Activated CD4-positive, alpha-beta T cell treated with anti-CD3 and anti-CD28 coated beads, Interleukin-2, amount 10 ng/mL, durations not matched to agents 24 days and 14 days (primary cell): ENCODE data around the gene ST3GAL5. TPM values are rescaled to one million over a fixed set of nuclear protein-coding genes. Genes with fewer than 3 reads are reported as not detected.
"Not testable (repeated sequence)": the region's sequence is repeated elsewhere in the genome, so short reads cannot be mapped to it uniquely, and the experiment has no call there.

ENCODE experiments used
- DNase-seq: peaks from one replicate; pipeline ENCODE4 v3.0.0; 2022
- H3K27ac Mint-ChIP-seq: one replicate; pipeline ENCODE4 v1.8.0; 2022; ENCODE audit warnings: mild to moderate bottlenecking, mixed read lengths
- H3K27me3 Mint-ChIP-seq: one replicate; pipeline ENCODE4 v1.8.0; 2022; ENCODE audit warnings: mixed read lengths
- H3K36me3 Mint-ChIP-seq: one replicate; pipeline ENCODE4 v1.8.0; 2022; ENCODE audit warnings: low read depth, mild to moderate bottlenecking, mixed read lengths
- H3K4me1 Mint-ChIP-seq: one replicate; pipeline ENCODE4 v1.8.0; 2021; ENCODE audit warnings: mixed read lengths
- H3K4me3 Mint-ChIP-seq: one replicate; pipeline ENCODE4 v1.8.0; 2022; ENCODE audit warnings: mild to moderate bottlenecking, moderate library complexity, mixed read lengths
- H3K9me3 Mint-ChIP-seq: one replicate; pipeline ENCODE4 v1.8.0; 2021; ENCODE audit warnings: mixed read lengths
- intact Hi-C: fragments of 100-400 bp; cut with micrococcal nuclease; formaldehyde crosslinking; loops from one replicate; pipeline ENCODE4 v1.15.1; 2023
- total RNA-seq: library from RNA; stranded (reverse); gene quantifications from 2 replicates; pipeline ENCODE4 v1.2.3, GENCODE V29; 2022

Gene ST3GAL5
- total RNA-seq: 13.3 and 14.6 TPM in 2 replicates

DNA sequence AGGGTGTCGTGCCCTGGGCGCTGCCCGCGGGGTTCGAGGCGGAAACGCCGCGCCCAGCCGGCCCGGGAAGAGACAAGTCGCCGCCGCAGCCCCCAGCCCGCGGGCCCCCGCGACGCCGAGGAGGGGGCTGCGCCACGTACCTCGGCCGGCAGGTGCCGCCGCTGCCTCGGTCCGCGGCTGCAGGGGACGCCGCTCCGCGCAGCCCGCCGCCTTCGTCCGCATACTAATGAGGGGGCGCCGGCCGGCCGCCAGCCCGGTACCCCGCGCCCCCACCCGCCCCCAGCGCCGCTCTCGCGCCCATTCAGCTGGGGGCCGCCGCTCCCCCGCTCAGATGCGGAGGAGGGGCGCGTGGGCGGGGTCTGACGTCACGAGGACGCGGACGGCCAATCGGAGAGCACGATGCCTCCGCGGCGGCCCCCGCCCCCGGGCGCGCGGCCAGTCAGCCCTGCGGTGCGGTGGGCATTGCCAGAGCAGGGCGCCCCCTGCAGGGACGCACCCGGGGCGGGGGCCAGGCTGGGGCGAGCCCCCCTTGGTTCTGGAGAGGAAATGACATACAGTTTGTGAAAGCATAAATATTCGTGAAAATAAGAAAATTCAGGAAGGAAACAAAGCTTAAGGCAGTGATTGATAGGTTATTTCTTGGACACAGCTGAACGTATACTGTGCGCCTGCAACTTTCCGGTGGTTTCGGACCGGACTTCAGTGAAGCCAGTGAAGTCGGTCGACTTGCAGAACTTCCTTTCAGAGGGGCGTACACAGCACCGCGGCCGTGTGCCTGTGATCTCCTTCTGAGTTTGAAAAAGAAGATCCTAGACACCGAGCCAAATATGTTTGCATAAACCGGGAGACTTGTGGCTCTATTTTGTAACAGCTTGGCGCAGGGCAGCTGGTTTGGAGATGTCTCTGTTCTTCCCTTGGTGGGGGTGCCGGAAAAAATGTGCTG lies at the start of gene ST3GAL5:
TSS of gene ST3GAL5 (minus strand) at position 307 of the 943 bp plus-strand sequence. CDS start at position 222, 85 bp downstream.
- Mint-ChIP-seq H3K4me1 (peaks cover 63% of the 10 kb centered on the region), H3K9me3 (no peaks in the 10 kb centered on the region), H3K36me3 (peaks cover 17% of the 10 kb centered on the region), H3K27me3 (peaks cover 4% of the 10 kb centered on the region), H3K4me3 (peak within 1 kb of the TSS; percentile 89), H3K27ac (peak within 1 kb of the TSS; percentile 90)
- intact Hi-C loops: loop anchor here (1.0 to 5.0 kb wide), 3 partner anchors 62 to 188 kb away; no protein-coding TSS in a partner anchor
- DNase-seq: peak; percentile 98

DNA sequence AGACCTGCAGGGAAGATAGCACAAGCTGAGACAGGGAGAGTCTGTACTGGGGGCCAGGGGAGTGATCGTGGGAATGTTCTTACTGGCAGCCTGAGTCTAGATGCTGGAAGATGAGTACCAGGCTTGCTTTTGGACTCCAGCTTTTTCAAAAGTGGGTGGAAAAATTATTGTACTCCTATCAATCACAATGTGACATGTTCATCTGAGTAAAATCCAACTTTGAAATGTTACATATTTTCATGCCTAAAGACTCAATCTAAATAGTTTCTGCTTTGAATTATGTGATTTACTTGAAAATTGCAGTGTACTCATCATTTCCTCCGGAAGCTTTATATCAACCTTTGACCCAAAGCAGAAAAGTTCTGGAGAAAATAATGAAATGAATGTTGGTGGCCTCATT lies 49.7 kb upstream of the ST3GAL5 start:
- peaks cover 12% of the 10 kb centered on the region for H3K36me3 Mint-ChIP-seq
- H3K9me3 Mint-ChIP-seq: peaks cover 14% of the 10 kb centered on the region
- no peak for DNase-seq
- H3K4me3 Mint-ChIP-seq: no peak overlapping the region
- intact Hi-C loops: no loop called here
- peaks cover 9% of the 10 kb centered on the region for H3K4me1 Mint-ChIP-seq
- peaks cover 3% of the 10 kb centered on the region for H3K27me3 Mint-ChIP-seq
- H3K27ac Mint-ChIP-seq: no peak overlapping the region

DNA sequence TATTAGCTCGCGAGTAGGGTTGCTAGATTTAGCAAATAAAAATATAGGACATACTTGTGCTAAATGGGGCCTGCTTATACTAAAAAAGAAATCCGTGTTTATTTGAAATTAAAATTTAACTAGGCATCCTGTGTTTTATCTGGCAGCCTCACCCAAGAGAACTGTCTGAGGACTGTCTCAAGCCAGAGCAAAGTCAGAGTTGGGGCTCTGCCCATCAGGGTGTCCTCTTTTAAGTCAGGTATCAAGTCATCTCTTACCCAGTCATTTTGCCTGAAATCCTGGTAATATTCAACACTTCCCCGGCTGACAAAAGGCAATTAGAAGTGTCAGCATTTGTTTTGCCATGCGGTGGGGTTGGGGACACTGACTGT lies 48.3 kb upstream of the ST3GAL5 start:
- no peak for DNase-seq
- Mint-ChIP-seq H3K4me3 (no peak overlapping the region), H3K27ac (no peak overlapping the region), H3K9me3 (peaks cover 5% of the 10 kb centered on the region), H3K36me3 (peaks cover 5% of the 10 kb centered on the region), H3K4me1 (peaks cover 14% of the 10 kb centered on the region), H3K27me3 (peaks cover 3% of the 10 kb centered on the region)
- intact Hi-C loops: no loop called here

DNA sequence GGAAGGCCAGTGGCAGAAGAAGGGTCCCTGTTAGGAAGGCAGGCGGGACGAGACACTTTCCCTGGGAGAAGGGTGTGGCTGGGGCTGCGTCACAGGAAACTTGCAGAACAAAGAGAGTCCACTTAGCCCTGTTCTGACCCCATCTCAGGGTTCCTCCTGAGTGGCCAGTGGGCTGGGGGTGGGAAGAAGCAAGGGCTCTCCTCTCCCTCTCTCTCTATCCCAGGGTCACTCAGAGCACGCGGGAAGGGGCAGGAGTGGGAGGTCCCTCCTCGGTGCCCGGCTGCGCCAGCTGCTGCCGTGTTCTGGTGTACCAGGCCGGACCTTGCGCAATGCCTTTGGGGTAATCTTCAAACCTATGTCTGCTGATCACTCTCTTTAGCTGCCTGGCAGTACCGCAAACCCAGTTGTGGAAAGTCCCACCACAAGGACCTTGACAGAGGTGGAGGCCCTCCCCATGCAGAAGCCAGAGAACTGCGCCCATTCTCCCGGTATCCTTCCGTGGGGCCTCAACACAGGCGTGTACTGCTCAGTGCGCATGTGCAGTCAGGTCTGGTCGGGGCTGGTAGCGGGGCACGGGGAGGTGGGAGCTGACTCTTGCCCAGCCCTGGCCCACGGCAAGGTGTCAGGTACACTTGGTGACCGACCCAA lies 47.8 kb upstream of the ST3GAL5 start:
- Mint-ChIP-seq H3K4me3 (no peak overlapping the region), H3K27ac (no peak overlapping the region)

DNA sequence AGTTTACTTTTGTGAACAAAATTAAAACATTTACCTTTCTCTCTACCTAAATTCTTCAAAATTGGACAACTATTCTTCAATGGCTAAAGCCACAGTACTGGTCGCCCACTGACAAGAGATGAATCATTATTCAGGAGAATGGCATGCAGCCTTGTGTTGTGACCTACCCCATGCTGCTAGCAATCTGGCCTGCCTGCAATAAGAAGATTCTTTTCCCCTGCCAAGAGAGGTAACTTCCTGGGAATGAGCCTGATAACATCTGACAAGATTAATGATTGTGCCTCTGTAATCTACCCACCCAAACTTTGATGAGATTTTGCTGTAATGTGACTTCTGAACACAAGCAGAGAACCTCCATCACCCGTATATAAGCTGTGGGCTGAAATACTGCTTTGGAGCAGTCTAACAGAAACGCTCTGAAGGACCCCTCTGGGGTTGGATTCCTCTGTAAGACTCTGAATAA lies 47.0 kb upstream of the ST3GAL5 start:
- Mint-ChIP-seq H3K9me3 (no peaks in the 10 kb centered on the region), H3K27me3 (peaks cover 3% of the 10 kb centered on the region), H3K27ac (no peak overlapping the region), H3K36me3 (no peaks in the 10 kb centered on the region), H3K4me1 (peaks cover 14% of the 10 kb centered on the region), H3K4me3 (no peak overlapping the region)
- intact Hi-C loops: no loop called here
- no peak for DNase-seq

More for the DNA sequence above, 47.8 kb upstream of the ST3GAL5 start:
- H3K27me3 Mint-ChIP-seq: peaks cover 3% of the 10 kb centered on the region
- no peak for DNase-seq
- H3K4me1 Mint-ChIP-seq: peaks cover 14% of the 10 kb centered on the region
- intact Hi-C loops: no loop called here
- H3K9me3 Mint-ChIP-seq: peaks cover 2% of the 10 kb centered on the region
- H3K36me3 Mint-ChIP-seq: peaks cover 2% of the 10 kb centered on the region

DNA sequence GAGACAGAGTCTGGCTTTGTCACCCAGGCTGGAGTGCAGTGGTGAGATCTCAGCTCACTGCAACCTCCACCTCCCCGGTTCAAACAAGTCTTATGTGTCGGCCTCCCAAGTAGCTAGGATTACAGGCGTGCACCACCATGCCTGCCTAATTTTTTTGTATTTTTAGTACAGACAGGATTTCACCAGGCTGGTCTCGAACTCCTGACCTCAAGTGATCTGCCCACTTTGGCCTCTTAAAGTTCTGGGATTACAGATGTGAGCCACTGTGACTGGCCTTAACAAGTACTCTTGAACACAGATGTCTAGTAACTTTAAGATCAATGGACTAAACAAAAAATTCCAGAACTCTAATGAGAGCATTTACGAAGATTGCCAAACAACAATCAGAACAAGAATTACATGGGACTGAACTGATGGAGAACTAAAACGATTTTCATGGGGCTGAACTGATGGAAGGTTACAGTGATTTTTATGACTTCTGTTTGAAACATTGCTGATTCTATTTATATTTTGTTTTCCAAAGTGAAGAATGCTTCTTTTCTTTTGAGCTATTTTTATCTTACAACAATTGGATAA lies 46.5 kb upstream of the ST3GAL5 start:
- intact Hi-C loops: no loop called here
- H3K27me3 Mint-ChIP-seq: peaks cover 3% of the 10 kb centered on the region
- H3K36me3 Mint-ChIP-seq: no peaks in the 10 kb centered on the region
- H3K27ac Mint-ChIP-seq: no peak overlapping the region
- no peak overlapping the region for H3K4me3 Mint-ChIP-seq
- DNase-seq: no peak
- no peaks in the 10 kb centered on the region for H3K9me3 Mint-ChIP-seq
- peaks cover 14% of the 10 kb centered on the region for H3K4me1 Mint-ChIP-seq

DNA sequence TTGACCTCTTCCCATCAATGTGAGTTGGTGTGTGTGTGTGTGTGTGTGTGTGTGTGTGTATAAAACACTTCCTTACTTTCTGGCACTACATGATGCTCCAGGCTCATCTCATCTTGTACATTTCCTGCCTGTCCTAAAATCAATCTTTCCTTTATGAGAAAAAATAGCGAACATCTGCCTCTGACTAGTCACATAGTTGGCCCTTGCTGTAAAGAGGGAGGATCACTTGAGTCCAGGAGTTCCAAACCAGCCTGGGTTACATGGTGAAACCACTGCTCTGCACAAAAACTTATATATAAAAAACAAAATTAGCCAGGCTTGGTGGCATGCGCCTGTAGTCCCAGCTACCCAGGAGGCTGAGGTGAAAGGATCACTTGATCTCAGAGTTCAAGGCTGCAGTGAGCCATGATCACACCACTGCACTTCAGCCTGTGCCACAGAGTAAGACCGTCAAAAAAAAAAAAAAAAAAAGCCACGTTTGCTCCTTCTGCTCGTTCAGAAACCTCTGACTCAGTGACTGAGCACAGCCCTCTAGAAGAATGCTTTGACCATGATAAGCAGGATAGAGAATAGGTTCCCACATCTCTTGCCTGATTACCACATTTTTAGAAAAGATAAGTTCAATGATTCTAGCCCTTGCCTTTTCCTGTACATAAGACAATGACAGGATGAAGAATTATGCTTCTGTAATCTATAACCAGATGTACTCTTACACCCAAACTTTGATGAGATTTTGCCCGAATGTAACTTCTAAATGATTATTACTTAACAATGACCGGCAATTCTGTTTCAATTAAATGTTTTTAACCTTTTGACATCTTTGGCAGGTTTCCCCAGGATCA lies 45.2 kb upstream of the ST3GAL5 start:
- Mint-ChIP-seq H3K27me3 (peaks cover 2% of the 10 kb centered on the region), H3K36me3 (no peaks in the 10 kb centered on the region), H3K4me1 (peaks cover 16% of the 10 kb centered on the region), H3K4me3 (peak overlapping the region; percentile 38), H3K27ac (peak overlapping the region; percentile 16), H3K9me3 (no peaks in the 10 kb centered on the region)
- DNase-seq: no peak
- intact Hi-C loops: no loop called here

DNA sequence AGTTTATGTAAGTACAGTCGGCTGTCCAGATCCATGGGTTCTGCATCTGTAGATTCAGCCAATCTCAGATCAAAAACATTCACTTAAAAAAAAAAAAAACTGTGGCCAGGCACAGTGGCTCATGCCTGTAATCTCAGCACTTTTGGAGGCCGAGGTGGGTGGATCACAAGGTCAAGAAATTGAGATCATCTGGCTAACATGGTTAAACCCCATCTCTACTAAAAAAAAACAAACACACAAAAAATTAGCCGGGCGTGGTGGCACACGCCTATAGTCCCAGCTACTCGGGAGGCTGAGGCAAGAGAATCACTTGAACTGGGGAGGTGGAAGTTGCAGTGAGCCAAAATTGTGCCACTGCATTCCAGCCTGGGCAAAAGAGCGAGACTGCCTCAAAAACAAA lies 42.4 kb upstream of the ST3GAL5 start:
- H3K27me3 Mint-ChIP-seq, intact Hi-C loops, DNase-seq, H3K36me3 Mint-ChIP-seq, H3K4me3 Mint-ChIP-seq, H3K9me3 Mint-ChIP-seq, H3K27ac Mint-ChIP-seq: not testable (repeated sequence)
- H3K4me1 Mint-ChIP-seq: peaks cover 20% of the 10 kb centered on the region

DNA sequence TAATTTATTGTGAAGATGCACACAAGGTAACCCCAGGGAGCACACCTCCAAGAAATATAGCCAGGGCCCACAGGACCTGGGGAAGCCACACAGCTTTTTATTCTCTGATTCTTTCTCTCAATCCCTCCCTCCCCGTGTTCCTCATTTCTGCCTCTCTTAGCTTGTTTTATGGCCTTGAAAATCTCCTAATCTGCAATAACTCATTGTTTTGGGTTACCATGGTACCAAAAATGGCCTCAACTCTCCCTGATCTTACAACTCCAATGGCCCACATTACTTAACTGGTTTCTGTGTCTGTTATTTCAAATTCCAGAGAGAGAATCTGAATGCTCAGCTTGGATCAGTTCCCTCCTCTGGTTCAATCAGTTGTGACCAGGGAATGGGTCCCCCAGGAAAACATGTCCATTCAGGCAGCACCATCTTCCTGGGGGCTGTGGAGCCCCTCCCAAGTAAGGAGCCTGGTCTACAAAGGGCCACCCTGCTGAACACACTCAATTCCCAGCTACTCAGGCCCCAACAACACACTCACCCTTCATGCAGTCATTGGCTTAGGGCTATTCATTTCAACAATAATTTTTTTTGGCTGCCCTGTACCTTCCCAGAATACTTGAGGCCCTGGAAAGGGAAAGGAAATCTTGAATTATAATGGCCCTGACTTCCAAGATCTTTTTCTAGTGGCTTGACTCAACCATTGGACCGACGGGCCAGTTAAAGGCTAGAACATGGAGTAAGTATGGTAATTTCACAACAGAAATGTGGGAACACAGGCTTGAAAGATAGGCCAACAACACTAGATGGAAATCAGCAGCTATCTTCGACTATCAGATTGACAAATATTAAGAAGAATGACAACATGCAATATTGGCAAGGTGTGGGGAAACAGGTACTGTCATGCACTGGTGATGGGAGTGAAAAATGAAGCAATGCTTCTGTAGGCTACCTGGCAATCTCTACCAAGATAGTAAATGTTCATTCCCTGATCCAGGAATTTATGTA lies 41.6 kb upstream of the ST3GAL5 start:
- Mint-ChIP-seq H3K4me1 (peaks cover 20% of the 10 kb centered on the region), H3K36me3 (no peaks in the 10 kb centered on the region), H3K27ac (no peak overlapping the region), H3K4me3 (no peak overlapping the region), H3K9me3 (no peaks in the 10 kb centered on the region), H3K27me3 (peaks cover 2% of the 10 kb centered on the region)
- DNase-seq: no peak
- intact Hi-C loops: no loop called here

DNA sequence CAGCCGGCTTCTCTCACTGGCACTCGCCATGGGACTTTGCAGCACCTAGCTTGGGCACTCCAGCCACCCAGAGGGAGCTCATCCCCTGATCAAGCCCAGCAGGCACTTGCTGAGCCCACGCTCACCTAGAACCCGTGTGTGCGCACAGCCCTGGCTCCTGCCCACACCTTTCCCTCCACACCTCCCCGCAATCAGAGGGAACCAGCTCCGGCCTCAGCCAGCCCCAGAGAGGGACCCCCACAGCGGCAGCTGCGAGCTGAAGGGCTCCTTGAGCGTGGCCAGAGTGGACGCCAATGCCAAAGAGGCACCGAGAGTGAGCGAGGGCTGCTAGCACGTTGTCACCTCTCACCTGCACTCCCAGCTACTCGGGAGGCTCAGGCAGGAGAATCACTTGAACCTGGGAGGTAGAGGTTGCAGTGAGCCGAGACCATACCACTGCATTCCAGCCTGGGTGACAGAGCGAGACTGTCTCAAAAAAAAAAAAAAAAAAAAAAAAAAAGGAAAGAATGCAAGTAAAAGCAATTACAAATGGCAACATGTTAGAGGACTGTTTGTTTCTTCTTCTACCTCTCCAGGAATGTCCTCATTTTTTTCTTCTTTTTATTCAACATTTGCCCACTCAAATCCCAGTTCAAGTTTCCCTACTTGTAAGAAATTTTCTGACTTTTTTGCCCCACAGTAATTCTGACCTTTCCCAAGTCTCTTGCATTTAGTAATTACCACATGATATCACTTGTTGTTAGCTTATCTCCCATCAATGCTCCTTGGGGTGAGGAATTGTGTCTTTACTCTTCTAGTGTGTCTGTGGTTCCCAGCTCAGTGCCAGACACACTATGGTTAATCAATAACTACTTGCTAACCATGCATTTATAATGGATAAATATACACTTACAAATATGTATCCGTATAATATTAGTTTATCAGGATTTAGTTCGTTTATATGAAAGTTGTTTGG lies 40.6 kb upstream of the ST3GAL5 start:
- Mint-ChIP-seq H3K4me3 (no peak overlapping the region), H3K9me3 (no peaks in the 10 kb centered on the region), H3K27ac (no peak overlapping the region), H3K36me3 (no peaks in the 10 kb centered on the region), H3K27me3 (peaks cover 2% of the 10 kb centered on the region), H3K4me1 (peaks cover 28% of the 10 kb centered on the region)
- DNase-seq: no peak
- intact Hi-C loops: no loop called here

DNA sequence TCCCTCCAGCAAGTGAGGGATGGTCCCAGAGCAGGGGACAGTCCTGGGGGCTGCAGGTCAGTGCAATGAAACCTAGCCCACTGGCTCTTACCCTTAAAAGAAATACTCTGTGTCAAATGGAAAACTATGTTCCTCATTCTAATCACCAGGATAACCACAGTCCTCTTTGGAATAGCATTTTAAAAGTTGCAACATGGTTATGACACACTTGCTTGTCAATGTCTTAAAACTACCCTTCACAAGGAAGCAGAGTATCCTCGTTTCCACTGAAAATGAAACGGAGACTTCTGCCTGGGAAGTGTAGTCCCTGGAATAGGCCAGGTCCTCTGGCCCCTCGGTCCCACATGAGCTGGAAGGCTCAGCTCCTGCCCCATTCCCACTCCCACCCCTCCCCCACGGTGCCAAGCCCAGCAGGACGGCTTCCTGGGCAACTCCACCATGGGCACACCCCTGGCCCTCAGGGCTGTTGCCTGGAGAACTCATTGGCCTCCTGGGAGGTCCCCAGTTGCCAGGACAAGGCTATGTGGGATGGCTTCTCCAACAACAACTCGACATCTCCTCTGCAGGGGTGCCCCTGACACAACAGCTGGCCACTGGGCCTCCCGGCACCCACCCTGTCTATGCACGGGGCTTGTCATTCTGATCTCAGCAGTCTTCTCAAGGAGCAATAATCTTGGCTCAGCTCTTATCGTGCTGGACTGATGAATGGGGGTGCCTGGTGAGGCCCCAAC lies 38.3 kb upstream of the ST3GAL5 start:
- H3K4me3 Mint-ChIP-seq: no peak overlapping the region
- H3K27me3 Mint-ChIP-seq: peaks cover 2% of the 10 kb centered on the region
- no peak overlapping the region for H3K27ac Mint-ChIP-seq
- H3K36me3 Mint-ChIP-seq: no peaks in the 10 kb centered on the region
- H3K9me3 Mint-ChIP-seq: no peaks in the 10 kb centered on the region
- H3K4me1 Mint-ChIP-seq: peaks cover 17% of the 10 kb centered on the region
- DNase-seq: no peak
- intact Hi-C loops: no loop called here
